ENCODE results near the gene FANCD2. TPM values are rescaled to one million over a fixed set of nuclear protein-coding genes. Genes with fewer than 3 reads are reported as not detected.

Gene FANCD2
- 6.3 and 9.7 TPM in 2 replicates for total RNA-seq

GRCh38 chr3:10026084-10026890 is at the start of gene FANCD2:
Gene FANCD2 (plus strand): TSS chr3:10026437. CDS start chr3:10028658, 2,221 bp downstream.

GRCh38 chr3:10108091-10108490 is 81.9 kb downstream of the FANCD2 start, which contains the start of gene FANCD2OS:
Gene FANCD2OS (minus strand): TSS chr3:10108255. CDS start chr3:10104774, 3,481 bp downstream.

GRCh38 chr3:10115326-10116137 is 89.3 kb downstream of the FANCD2 start, which contains the start of gene BRK1:
Gene BRK1 (plus strand): TSS chr3:10115675. CDS start chr3:10115702, 27 bp downstream.

Small RNAs within 50 kb of the gene (small RNA-seq; reads per million reads assigned to genes)
- gene CYCSP10, result not detected
- gene RNU6-670P, result not detected

Other genes with a start within 250 kb of the FANCD2 start
- 71.1 and 83.3 TPM in 2 replicates for gene TADA3, start 234.0 kb upstream of the FANCD2 start, total RNA-seq
- gene ARPC4, start 233.4 kb upstream of the FANCD2 start, total RNA-seq, result 159 and 256 TPM in 2 replicates
- 24.4 and 90.3 TPM in 2 replicates for gene TTLL3, start 216.2 kb upstream of the FANCD2 start, total RNA-seq
- 53.8 and 120 TPM in 2 replicates for gene RPUSD3, start 182.4 kb upstream of the FANCD2 start, total RNA-seq
- gene CIDEC, start 146.2 kb upstream of the FANCD2 start, total RNA-seq, result 3.5 and 5.1 TPM in 2 replicates
- 53.0 and 72.9 TPM in 2 replicates for gene JAGN1, start 135.8 kb upstream of the FANCD2 start, total RNA-seq
- gene IL17RE, start 123.6 kb upstream of the FANCD2 start, total RNA-seq, result 44.7 and 50.6 TPM in 2 replicates
- gene IL17RC, start 109.3 kb upstream of the FANCD2 start, total RNA-seq, result 365 and 408 TPM in 2 replicates
- 33.5 and 40.8 TPM in 2 replicates for gene CRELD1, start 92.6 kb upstream of the FANCD2 start, total RNA-seq
- gene PRRT3, start 74.0 kb upstream of the FANCD2 start, total RNA-seq, result 1.8 and 3.1 TPM in 2 replicates
- 33.4 and 41.2 TPM in 2 replicates for gene EMC3, start 39.6 kb upstream of the FANCD2 start, total RNA-seq
- gene FANCD2OS, start 81.8 kb downstream of the FANCD2 start, total RNA-seq, result not detected in 2 replicates
- 95.9 and 106 TPM in 2 replicates for gene BRK1, start 89.2 kb downstream of the FANCD2 start, total RNA-seq
- gene VHL, start 115.3 kb downstream of the FANCD2 start, total RNA-seq, result 32.9 and 47.5 TPM in 2 replicates
- gene IRAK2, start 138.5 kb downstream of the FANCD2 start, total RNA-seq, result 0.87 and 1.6 TPM in 2 replicates
- 20.8 and 24.7 TPM in 2 replicates for gene TATDN2, start 222.0 kb downstream of the FANCD2 start, total RNA-seq